ENCODE measurements around the gene FLT4.

DNA sequence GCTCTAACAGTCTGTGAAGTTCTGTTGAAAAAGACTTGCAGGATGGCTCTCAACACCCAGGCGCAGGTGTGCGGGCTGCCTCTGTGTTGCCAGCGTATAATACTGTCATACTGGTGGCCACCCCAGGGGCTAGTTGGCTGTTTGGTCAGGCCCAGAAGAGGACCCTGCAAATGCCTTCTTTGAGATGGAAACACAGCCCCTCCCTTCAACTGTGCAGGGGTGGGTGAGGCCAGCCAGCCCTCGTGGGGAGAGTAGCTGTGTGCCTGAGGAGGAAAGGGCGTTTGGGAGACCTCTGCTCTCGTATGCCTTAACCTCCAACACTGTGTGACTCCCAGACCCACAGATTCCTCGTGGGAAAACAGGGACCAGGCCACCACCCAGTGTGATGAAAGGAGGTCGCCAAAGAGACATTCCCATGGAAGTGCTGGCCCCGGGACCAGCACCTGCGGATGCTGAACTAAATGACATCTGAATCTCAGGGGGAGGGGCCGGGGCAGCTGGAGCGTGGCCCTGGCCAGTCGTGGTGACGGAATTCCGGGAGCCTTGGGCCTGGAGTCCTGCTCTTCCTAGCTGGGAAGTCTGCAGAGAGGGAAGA is 46.8 kb downstream of the FLT4 start:
- TF ChIP-seq EZH2 (IDR thresholded peaks at IDR 0.05; ENCODE audit: borderline replicate concordance, low read depth, low read length), result no peak
- TF ChIP-seq JUND (IDR thresholded peaks at IDR 0.05; ENCODE audit: borderline replicate concordance, low read depth, low read length), result no peak
- no peak for TF ChIP-seq JUND (tag; IDR thresholded peaks at IDR 0.05; ENCODE audit: borderline replicate concordance, low read depth, low read length)
- TF ChIP-seq ZFP36 (IDR thresholded peaks at IDR 0.05; ENCODE audit: low read depth, low read length, partially characterized antibody), result no peak
- TF ChIP-seq NFYB (IDR thresholded peaks at IDR 0.05; ENCODE audit: extremely low read depth, insufficient read length), result no peak
- no peak for TF ChIP-seq POLR2A (conservative IDR thresholded peaks at IDR 0.05)
- no peak for TF ChIP-seq KLF1 (tag; IDR thresholded peaks at IDR 0.05)
